Stimulated activated CD8-positive, alpha-beta memory T cell treated with anti-CD3 and anti-CD28 coated beads, Interleukin-12 subunit alpha, Interleukin-12 subunit beta, amount 100 ng/mL, for 24 hours (primary cell): ENCODE measurements around the gene GCK.

Source experiments
- DNase-seq: peaks from one replicate; pipeline ENCODE4 v3.0.0-alpha.2; 2020; ENCODE audit errors: extremely low read depth

Gene GCK

GRCh38 chr7:44117801-44118429 is 71.3 kb downstream of the GCK start:
- no peak for DNase-seq

GRCh38 chr7:44116789-44117666 is 72.2 kb downstream of the GCK start:
- DNase-seq = no peak

- DNase-seq = no peak
Observed at GRCh38 chr7:44116087-44116788, 73.0 kb downstream of the GCK start.

- no peak for DNase-seq
Observed at GRCh38 chr7:44114586-44115310, 74.5 kb downstream of the GCK start.

DNA sequence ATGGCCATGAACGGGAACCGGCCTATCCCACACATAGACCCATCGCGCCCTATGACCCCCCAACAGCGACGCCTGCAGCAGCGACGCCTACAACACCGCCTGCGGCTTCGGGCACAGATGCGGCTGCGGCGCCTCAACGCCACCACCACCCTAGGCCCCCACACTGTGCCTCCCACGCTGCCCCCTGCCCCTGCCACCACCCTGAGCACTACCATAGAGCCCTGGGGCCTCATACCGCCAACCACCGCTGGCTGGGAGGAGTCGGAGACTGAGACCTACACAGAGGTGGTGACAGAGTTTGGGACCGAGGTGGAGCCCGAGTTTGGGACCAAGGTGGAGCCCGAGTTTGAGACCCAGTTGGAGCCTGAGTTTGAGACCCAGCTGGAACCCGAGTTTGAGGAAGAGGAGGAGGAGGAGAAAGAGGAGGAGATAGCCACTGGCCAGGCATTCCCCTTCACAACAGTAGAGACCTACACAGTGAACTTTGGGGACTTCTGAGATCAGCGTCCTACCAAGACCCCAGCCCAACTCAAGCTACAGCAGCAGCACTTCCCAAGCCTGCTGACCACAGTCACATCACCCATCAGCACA is 75.4 kb downstream of the GCK start:
- DNase-seq = no peak

DNA sequence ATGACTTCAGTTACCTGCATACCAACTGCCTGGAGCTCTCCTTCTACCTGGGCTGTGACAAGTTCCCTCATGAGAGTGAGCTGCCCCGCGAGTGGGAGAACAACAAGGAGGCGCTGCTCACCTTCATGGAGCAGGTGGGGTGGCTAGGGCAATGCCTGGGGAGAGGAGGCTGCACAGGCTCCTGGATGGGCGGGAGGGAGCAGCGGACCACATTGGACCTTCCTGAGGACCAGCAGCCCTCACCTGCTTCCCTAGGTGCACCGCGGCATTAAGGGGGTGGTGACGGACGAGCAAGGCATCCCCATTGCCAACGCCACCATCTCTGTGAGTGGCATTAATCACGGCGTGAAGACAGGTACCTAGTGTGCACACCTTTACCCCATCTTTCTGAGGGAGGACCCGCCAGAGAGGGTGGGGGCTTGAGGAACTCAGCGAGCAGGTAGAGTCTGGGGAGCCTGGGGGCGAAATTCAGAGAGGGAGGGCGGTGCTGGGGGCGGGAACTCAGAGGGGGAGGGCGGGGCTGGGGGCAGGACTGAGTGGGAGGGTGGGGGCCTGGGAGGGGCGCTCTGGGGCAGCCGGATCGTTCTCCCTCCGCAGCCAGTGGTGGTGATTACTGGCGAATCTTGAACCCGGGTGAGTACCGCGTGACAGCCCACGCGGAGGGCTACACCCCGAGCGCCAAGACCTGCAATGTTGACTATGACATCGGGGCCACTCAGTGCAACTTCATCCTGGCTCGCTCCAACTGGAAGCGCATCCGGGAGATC is 76.1 kb downstream of the GCK start:
- DNase-seq = no peak

GRCh38 chr7:44112231-44112996 is 76.8 kb downstream of the GCK start:
- no peak for DNase-seq

- no peak for DNase-seq
Observed at GRCh38 chr7:44111761-44112160, 77.5 kb downstream of the GCK start.

- DNase-seq = no peak
Observed at GRCh38 chr7:44110719-44111635, 78.3 kb downstream of the GCK start.

DNA sequence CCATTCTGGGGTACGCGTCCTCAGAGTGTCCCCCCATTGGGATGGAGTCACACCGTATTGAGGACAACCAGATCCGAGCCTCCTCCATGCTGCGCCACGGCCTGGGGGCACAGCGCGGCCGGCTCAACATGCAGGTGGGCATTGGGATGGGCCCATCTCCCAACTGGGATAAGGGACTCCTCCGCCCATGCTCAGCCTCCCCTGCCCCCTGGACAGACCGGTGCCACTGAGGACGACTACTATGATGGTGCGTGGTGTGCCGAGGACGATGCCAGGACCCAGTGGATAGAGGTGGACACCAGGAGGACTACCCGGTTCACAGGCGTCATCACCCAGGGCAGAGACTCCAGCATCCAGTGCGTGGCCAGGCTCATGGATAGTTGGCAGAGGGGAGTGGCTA is 79.2 kb downstream of the GCK start:
- no peak for DNase-seq

GRCh38 chr7:44108768-44109750 is 80.2 kb downstream of the GCK start:
- no peak for DNase-seq

GRCh38 chr7:44107961-44108767 is 81.1 kb downstream of the GCK start:
- DNase-seq = no peak

DNA sequence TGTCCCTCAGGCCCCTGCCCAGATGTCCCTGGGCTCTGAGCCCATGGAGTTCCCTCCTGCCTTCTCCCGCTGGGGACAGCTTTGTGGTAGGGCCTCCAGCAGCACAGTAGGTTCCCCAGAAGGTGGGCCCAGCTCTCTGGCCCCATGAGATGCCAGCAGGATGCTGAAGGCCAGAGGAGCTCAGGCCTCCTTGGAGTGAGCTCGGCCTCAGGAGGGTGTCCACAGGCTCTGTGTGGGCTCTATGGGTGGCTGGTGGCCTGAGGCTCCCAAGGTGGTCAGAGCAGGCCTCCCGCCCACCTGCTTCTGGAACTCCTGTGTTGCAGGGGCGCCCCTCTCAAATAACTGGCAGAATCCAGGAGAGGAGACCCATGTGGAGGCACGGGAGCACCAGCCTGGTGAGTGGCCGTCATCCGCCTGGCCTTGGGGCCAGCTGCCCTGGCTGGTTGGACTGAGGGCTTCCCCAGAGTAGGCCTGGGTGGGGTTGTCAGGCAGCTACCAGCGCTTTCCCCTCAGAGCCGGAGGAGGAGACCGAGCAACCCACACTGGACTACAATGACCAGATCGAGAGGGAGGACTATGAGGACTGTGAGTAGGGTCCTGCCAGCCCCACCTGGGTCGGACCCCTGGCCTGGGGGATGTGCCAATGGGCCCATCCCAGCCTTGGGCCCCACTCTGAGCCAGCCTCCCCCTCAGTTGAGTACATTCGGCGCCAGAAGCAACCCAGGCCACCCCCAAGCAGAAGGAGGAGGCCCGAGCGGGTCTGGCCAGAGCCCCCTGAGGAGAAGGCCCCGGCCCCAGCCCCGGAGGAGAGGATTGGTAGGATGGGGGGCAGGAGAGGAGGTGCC is 81.9 kb downstream of the GCK start:
- DNase-seq = no peak

DNA sequence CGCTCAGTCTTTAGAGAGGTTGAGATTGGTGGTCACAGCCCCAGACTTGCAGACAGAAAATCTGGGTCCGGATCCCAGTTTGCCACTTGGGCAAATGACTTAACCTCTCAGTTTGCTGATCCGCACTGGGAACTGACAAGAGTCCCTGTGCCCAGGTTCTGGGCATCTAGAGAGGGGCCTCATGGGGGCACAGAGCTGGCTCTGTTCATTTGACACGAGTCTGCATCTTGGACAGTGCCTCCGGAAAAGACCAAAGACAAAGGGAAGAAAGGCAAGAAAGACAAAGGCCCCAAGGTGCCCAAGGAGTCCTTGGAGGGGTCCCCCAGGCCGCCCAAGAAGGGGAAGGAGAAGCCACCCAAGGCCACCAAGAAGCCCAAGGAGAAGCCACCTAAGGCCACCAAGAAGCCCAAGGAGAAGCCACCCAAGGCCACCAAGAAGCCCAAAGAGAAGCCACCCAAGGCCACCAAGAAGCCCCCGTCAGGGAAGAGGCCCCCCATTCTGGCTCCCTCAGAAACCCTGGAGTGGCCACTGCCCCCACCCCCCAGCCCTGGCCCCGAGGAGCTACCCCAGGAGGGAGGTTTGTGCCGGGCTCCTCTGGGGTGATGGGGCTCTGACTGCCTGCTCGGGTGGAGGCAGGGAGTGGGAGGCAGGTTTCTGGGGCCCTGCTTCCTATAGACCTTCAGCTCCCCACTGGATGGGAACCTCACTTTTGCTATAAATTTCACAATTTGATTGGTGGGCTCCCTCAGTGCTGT is 82.8 kb downstream of the GCK start:
- DNase-seq = no peak

GRCh38 chr7:44105832-44106231 is 83.4 kb downstream of the GCK start:
- no peak for DNase-seq
